Sigmoid colon (tissue), 7 donors: Measurements from ENCODE around the gene TMCO6. TPM values are rescaled to one million over a fixed set of nuclear protein-coding genes. Genes with fewer than 3 reads are reported as not detected.
A peak's percentile ranks its signal among the peaks of the same experiment; 100 is the strongest.
"Not testable (repeated sequence)": the region's sequence is repeated elsewhere in the genome, so short reads cannot be mapped to it uniquely, and the experiment has no call there.

Experiments used
- DNase-seq: peaks from one replicate; pipeline ENCODE4 v3.0.0-alpha.2; 2019
- H3K27ac ChIP-seq, 4 donors: fragments of 200-600 bp; sonication (generic); one replicate each; pipeline ENCODE4 v1.5.1; 2016 to 2019; ENCODE audit warnings: mild to moderate bottlenecking in 1 of 4
- H3K27me3 ChIP-seq, 3 donors: fragments of 200-600 bp; sonication (generic); one replicate each; pipeline ENCODE4 v1.5.1; 2019; ENCODE audit warnings: mild to moderate bottlenecking in 1 of 3
- H3K36me3 ChIP-seq, 4 donors: fragments of 200-600 bp; sonication (generic); one replicate each; pipeline ENCODE4 v1.5.1; 2016 to 2019
- H3K4me1 ChIP-seq, 4 donors: fragments of 200-600 bp; sonication (generic); one replicate each; pipeline ENCODE4 v1.5.1; 2017 to 2019
- H3K4me3 ChIP-seq, 4 donors: fragments of 200-600 bp; sonication (generic); one replicate each; pipeline ENCODE4 v1.5.1; 2017 to 2019; ENCODE audit warnings: mild to moderate bottlenecking in 2 of 4, moderate library complexity in 1 of 4
- H3K9me3 ChIP-seq, 4 donors: fragments of 200-600 bp in 3 of 4; sonication (generic) in 3 of 4; one replicate each; pipeline versions ENCODE4 v1.5.1 to v1.6.1; 2013 to 2019
- CTCF ChIP-seq, 4 experiments: fragments of 450-650 bp in 3 of 4; fragments of 200-600 bp in 1 of 4; IDR thresholded peaks; one replicate each; pipeline ENCODE4 v1.5.1; 2016 to 2019; ENCODE audit warnings: antibody characterized with exemption in 4 of 4, mild to moderate bottlenecking in 3 of 4, moderate library complexity in 2 of 4
- EP300 ChIP-seq, 4 donors: sonication (generic); formaldehyde crosslinking; IDR thresholded peaks; one replicate each; pipeline ENCODE4 v1.6.1; 2017; ENCODE audit warnings: antibody characterized with exemption in 4 of 4
- POLR2A ChIP-seq, 2 donors: fragments of 450-650 bp; IDR thresholded peaks; one replicate each; pipeline ENCODE4 v1.6.1; 2016; ENCODE audit warnings: antibody characterized with exemption in 2 of 2, mild to moderate bottlenecking in 2 of 2, moderate library complexity in 2 of 2
- POLR2AphosphoS5 ChIP-seq, 4 donors: sonication (generic); formaldehyde crosslinking; IDR thresholded peaks; one replicate each; pipeline ENCODE4 v1.6.1; 2017; ENCODE audit warnings: antibody characterized with exemption in 4 of 4
- WGBS, 2 donors: extraction: QIAGEN DNeasy Blood & Tissue Kit; methylation state at CpG; one replicate each; pipeline ENCODE4 v1.1.7; 2013; 5-methylcytosine and 5-hydroxymethylcytosine counted together
- intact Hi-C: fragments of 100-400 bp; cut with DNase I; formaldehyde crosslinking; loops from one replicate; pipeline ENCODE4 v1.15.1; 2023
- polyA plus RNA-seq, 3 donors: library from polyadenylated mRNA; stranded (reverse); fragments of 200-250 nt; gene quantifications; one replicate each; pipeline ENCODE4 v1.2.3, GENCODE V29; 2013
- total RNA-seq, 4 donors: library from RNA; depleted of rRNA; stranded (reverse); fragments of >200 nt; gene quantifications; one replicate each; pipeline ENCODE4 v1.1.0, GENCODE V29; 2016
- donor health status: healthy with polysubstance abuse.
- donor health status: Bipolar disorder and iron deficiency.
- donor health status: healthy.

TMCO6 gene
- total and polyA plus RNA-seq, 7 donors, result 3.9 to 40.2 (median 30.5) TPM

GRCh38 chr5:140641716-140642115 lies 2.5 kb downstream of the TMCO6 start:
- Histone ChIP-seq H3K36me3 (peaks cover 0 to 49% (median 18%) of the 10 kb centered on the region in 4 donors), H3K4me3 (no peak overlapping the region), H3K27me3 (no peaks in the 10 kb centered on the region), H3K27ac (no peak overlapping the region), H3K4me1 (peaks cover 0 to 30% (median 22%) of the 10 kb centered on the region in 4 donors), H3K9me3 (no peaks in the 10 kb centered on the region)
- no peak for TF ChIP-seq CTCF (IDR thresholded peaks at IDR 0.05)
- TF ChIP-seq POLR2AphosphoS5 (IDR thresholded peaks at IDR 0.05), result no peak
- TF ChIP-seq POLR2A (IDR thresholded peaks at IDR 0.05), result no peak
- TF ChIP-seq EP300 (IDR thresholded peaks at IDR 0.05), result no peak
- WGBS, 2 donors, result 94% methylated on average over 8 of the region's 8 CpGs
- DNase-seq, result no peak
- intact Hi-C loops, result loop anchor here (10.0 kb wide), 1 partner anchor 267 kb away; no protein-coding TSS in a partner anchor

GRCh38 chr5:140642718-140643117 lies 3.5 kb downstream of the TMCO6 start:
- WGBS, 2 donors, result 70 to 84% methylated on average over 3 of the region's 3 CpGs
- Histone ChIP-seq H3K4me1 (peaks cover 0 to 34% (median 27%) of the 10 kb centered on the region in 4 donors), H3K4me3 (no peak overlapping the region), H3K36me3 (peaks cover 0 to 49% (median 18%) of the 10 kb centered on the region in 4 donors), H3K27me3 (no peaks in the 10 kb centered on the region), H3K9me3 (no peaks in the 10 kb centered on the region), H3K27ac (no peak overlapping the region)
- no peak for DNase-seq
- no peak for TF ChIP-seq CTCF (IDR thresholded peaks at IDR 0.05)
- no peak for TF ChIP-seq EP300 (IDR thresholded peaks at IDR 0.05)
- TF ChIP-seq POLR2AphosphoS5 (IDR thresholded peaks at IDR 0.05), result no peak
- TF ChIP-seq POLR2A (IDR thresholded peaks at IDR 0.05), result no peak
- intact Hi-C loops, result loop anchor here (10.0 kb wide), 1 partner anchor 268 kb away; no protein-coding TSS in a partner anchor

- intact Hi-C loops, result loop anchor here (1.0 to 10.0 kb wide), 4 partner anchors 45 to 272 kb away; partner anchors contain the start of genes ANKHD1, EIF4EBP3, HARS1 and HARS2
- H3K36me3 ChIP-seq, result peaks cover 6 to 78% (median 39%) of the 10 kb centered on the region in 4 donors
Observed at GRCh38 chr5:140647042-140647419, 7.8 kb downstream of the TMCO6 start.

GRCh38 chr5:140658870-140659269 lies 19.6 kb downstream of the TMCO6 start:
- Histone ChIP-seq H3K36me3 (peaks cover 53 to 93% (median 84%) of the 10 kb centered on the region in 4 donors), H3K27me3 (no peaks in the 10 kb centered on the region), H3K4me3 (no peak overlapping the region), H3K27ac (no peak overlapping the region), H3K4me1 (peaks cover 0 to 3% (median 3%) of the 10 kb centered on the region in 4 donors), H3K9me3 (no peaks in the 10 kb centered on the region)
- WGBS, 2 donors, result 98% methylated on average over 17 of the region's 17 CpGs
- DNase-seq, result no peak
- intact Hi-C loops, result no loop called here
- TF ChIP-seq EP300 (IDR thresholded peaks at IDR 0.05) (no peak), CTCF (IDR thresholded peaks at IDR 0.05) (no peak), POLR2AphosphoS5 (IDR thresholded peaks at IDR 0.05) (no peak), POLR2A (IDR thresholded peaks at IDR 0.05) (no peak)

More at GRCh38 chr5:140647042-140647419, 7.8 kb downstream of the TMCO6 start:
- 0% methylated on average over 27 of the region's 27 CpGs for WGBS, 2 donors
- H3K27ac ChIP-seq, result peak overlapping the region; percentile 83 to 90 (median 86)
- TF ChIP-seq EP300 (IDR thresholded peaks at IDR 0.05) (no peak), POLR2A (IDR thresholded peaks at IDR 0.05) (no peak), CTCF (IDR thresholded peaks at IDR 0.05) (no peak), POLR2AphosphoS5 (IDR thresholded peaks at IDR 0.05) (no peak)
- no peak for DNase-seq
- H3K4me1 ChIP-seq, result peaks cover 0 to 38% (median 28%) of the 10 kb centered on the region in 4 donors
- no peaks in the 10 kb centered on the region for H3K9me3 ChIP-seq
- no peaks in the 10 kb centered on the region for H3K27me3 ChIP-seq
- peak overlapping the region; percentile 79 to 98 (median 85) for H3K4me3 ChIP-seq

GRCh38 chr5:140660371-140660770 lies 21.1 kb downstream of the TMCO6 start:
- H3K9me3 ChIP-seq, DNase-seq, intact Hi-C loops, H3K27me3 ChIP-seq, H3K27ac ChIP-seq, H3K4me3 ChIP-seq: not testable (repeated sequence)
- peaks cover 42 to 78% (median 71%) of the 10 kb centered on the region in 4 donors for H3K36me3 ChIP-seq
- 90 to 94% methylated on average over 6 of the region's 6 CpGs for WGBS, 2 donors
- H3K4me1 ChIP-seq, result peaks cover 0 to 10% (median 9%) of the 10 kb centered on the region in 4 donors
